ENCODE measurements around the gene CEACAM21. TPM values are rescaled to one million over a fixed set of nuclear protein-coding genes. Genes with fewer than 3 reads are reported as not detected.

Gene CEACAM21
- total RNA-seq, 1 experiment from 2014 or later: not detected

DNA sequence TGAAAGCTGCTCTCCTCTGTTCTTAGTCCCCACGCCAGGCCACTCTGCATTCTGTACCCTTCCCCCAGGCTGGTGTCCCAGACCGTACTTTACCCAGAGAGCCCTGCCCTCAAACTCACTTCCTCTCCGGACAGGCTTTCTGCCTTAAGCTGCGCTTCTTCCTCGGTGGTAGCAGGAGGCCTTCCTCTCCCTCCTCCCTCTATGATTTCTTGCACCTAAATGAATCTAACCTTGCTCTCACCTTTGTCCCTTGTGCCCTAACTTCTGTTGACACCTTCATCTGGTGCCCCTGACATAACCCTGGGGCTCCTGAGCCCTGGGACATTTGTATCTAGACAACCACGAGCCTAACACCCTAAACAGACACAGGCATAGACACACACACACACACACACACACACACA is 29.6 kb upstream of the CEACAM21 start:
- H3K4me3 Mint-ChIP-seq (ENCODE audit: unreplicated experiment): no peak overlapping the region
- H3K4me1 Mint-ChIP-seq (ENCODE audit: insufficient read depth, unreplicated experiment): no peaks in the 10 kb centered on the region
- no TSS peak for BruUV-seq (replicated peaks)
- DNase-seq (ENCODE audit: unreplicated experiment): no peak
- TF ChIP-seq, protein P1, sequence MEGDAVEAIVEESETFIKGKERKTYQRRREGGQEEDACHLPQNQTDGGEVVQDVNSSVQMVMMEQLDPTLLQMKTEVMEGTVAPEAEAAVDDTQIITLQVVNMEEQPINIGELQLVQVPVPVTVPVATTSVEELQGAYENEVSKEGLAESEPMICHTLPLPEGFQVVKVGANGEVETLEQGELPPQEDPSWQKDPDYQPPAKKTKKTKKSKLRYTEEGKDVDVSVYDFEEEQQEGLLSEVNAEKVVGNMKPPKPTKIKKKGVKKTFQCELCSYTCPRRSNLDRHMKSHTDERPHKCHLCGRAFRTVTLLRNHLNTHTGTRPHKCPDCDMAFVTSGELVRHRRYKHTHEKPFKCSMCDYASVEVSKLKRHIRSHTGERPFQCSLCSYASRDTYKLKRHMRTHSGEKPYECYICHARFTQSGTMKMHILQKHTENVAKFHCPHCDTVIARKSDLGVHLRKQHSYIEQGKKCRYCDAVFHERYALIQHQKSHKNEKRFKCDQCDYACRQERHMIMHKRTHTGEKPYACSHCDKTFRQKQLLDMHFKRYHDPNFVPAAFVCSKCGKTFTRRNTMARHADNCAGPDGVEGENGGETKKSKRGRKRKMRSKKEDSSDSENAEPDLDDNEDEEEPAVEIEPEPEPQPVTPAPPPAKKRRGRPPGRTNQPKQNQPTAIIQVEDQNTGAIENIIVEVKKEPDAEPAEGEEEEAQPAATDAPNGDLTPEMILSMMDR (IDR thresholded peaks at IDR 0.05; ENCODE audit: unreplicated experiment): no peak
- CTCF ChIA-PET: interaction anchor here (0.6 to 1.1 kb wide), 7 partner anchors 8 to 127 kb away, joined by 3 to 7 read pairs (median 3); partner anchors contain the start of gene DMAC2
- POLR2A ChIA-PET: no interaction called here
- intact Hi-C loops (cut with micrococcal nuclease): no loop called here
- H3K27me3 Mint-ChIP-seq (ENCODE audit: insufficient read depth, unreplicated experiment): peaks cover 91% of the 10 kb centered on the region
- H3K36me3 Mint-ChIP-seq (ENCODE audit: insufficient read depth, unreplicated experiment): peaks cover 11% of the 10 kb centered on the region
- no peak overlapping the region for H3K27ac Mint-ChIP-seq (ENCODE audit: low read depth, unreplicated experiment)
- no peaks in the 10 kb centered on the region for H3K9me3 Mint-ChIP-seq (ENCODE audit: unreplicated experiment)

DNA sequence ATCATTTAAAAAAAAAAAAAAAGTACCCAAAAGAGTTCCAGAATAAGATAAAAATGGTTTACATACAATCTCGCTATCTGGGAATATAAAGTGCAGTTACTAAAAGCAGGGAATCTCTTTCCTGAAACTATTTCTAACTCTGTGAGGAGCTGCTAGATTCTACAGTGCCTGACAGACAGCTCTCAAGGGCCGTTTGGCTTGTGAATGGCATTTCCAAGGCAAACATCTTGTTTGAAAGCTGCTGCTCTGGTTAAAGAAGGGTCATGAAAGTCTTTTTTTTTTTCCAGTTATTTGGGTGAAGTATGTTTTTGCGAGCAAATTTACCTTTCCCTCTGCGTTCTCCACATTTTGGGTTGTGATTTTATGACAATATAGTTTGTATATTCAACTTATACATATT is 29.0 kb upstream of the CEACAM21 start:
- H3K4me3 Mint-ChIP-seq (ENCODE audit: unreplicated experiment): no peak overlapping the region
- TF ChIP-seq, protein P1 (IDR thresholded peaks at IDR 0.05; ENCODE audit: unreplicated experiment): no peak
- BruUV-seq (replicated peaks): no TSS peak
- DNase-seq (ENCODE audit: unreplicated experiment): no peak
- H3K27ac Mint-ChIP-seq (ENCODE audit: low read depth, unreplicated experiment): no peak overlapping the region
- intact Hi-C loops (cut with micrococcal nuclease): no loop called here
- no peaks in the 10 kb centered on the region for H3K4me1 Mint-ChIP-seq (ENCODE audit: insufficient read depth, unreplicated experiment)
- H3K36me3 Mint-ChIP-seq (ENCODE audit: insufficient read depth, unreplicated experiment): peaks cover 11% of the 10 kb centered on the region
- no peaks in the 10 kb centered on the region for H3K9me3 Mint-ChIP-seq (ENCODE audit: unreplicated experiment)
- ChIA-PET POLR2A (no interaction called here), CTCF (interaction anchor here (0.6 to 2.9 kb wide), 7 partner anchors 9 to 128 kb away, joined by 3 to 13 read pairs (median 3); partner anchors contain the start of gene DMAC2)
- peaks cover 94% of the 10 kb centered on the region for H3K27me3 Mint-ChIP-seq (ENCODE audit: insufficient read depth, unreplicated experiment)

DNA sequence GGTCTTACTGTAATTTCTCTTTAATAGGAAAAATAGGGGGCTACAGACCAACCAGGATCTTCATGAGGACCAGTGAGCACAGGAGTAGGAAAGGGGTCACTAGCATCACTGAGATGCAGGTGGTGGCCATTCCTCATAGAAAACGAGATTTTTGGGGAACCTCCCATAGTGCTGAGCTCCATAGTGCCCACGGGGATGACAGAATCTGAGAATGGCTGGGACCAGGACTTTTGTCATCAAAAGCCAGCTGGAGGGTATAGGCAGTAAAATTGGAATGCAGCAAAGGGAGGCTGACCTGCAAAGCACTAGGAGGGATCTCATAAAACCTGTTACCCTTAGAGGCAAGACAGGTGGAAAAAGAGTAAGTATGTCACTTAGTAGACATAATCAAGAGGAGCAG is 28.4 kb upstream of the CEACAM21 start:
- Mint-ChIP-seq H3K27ac (ENCODE audit: low read depth, unreplicated experiment) (no peak overlapping the region), H3K4me3 (ENCODE audit: unreplicated experiment) (no peak overlapping the region), H3K4me1 (ENCODE audit: insufficient read depth, unreplicated experiment) (no peaks in the 10 kb centered on the region), H3K27me3 (ENCODE audit: insufficient read depth, unreplicated experiment) (peaks cover 94% of the 10 kb centered on the region), H3K36me3 (ENCODE audit: insufficient read depth, unreplicated experiment) (peaks cover 11% of the 10 kb centered on the region), H3K9me3 (ENCODE audit: unreplicated experiment) (no peaks in the 10 kb centered on the region)
- DNase-seq (ENCODE audit: unreplicated experiment): no peak
- intact Hi-C loops (cut with micrococcal nuclease): no loop called here
- no TSS peak for BruUV-seq (replicated peaks)
- TF ChIP-seq, protein P1 (IDR thresholded peaks at IDR 0.05; ENCODE audit: unreplicated experiment): no peak
- ChIA-PET POLR2A (interaction anchor here (1.1 to 1.2 kb wide), 2 partner anchors 12 to 108 kb away, joined by 3 to 5 read pairs; partner anchors contain the start of gene DMAC2), CTCF (interaction anchor here (0.8 to 2.9 kb wide), 7 partner anchors 16 to 108 kb away, joined by 3 to 13 read pairs (median 4); partner anchors contain the start of gene DMAC2)

DNA sequence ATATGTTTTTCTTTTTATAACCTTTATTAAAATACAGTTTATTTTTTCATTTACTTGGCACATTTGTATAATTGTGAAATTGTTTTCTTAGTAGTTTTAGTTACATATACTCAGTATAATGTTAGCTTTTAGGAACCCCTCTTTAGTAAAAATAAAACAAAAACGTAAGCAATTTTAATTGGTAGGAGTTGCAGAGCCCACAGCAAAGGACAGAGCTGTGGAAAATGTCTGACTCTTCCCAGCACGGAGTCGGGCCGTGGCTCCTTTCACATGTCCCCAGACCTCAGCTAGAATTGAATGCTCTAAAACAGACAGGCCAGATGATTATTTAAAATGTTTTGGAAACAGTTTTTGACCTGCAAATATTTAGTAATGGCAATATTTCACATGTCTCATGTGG is 27.9 kb upstream of the CEACAM21 start:
- Mint-ChIP-seq H3K36me3 (ENCODE audit: insufficient read depth, unreplicated experiment) (peaks cover 11% of the 10 kb centered on the region), H3K27ac (ENCODE audit: low read depth, unreplicated experiment) (no peak overlapping the region), H3K27me3 (ENCODE audit: insufficient read depth, unreplicated experiment) (peaks cover 94% of the 10 kb centered on the region), H3K9me3 (ENCODE audit: unreplicated experiment) (no peaks in the 10 kb centered on the region), H3K4me3 (ENCODE audit: unreplicated experiment) (no peak overlapping the region), H3K4me1 (ENCODE audit: insufficient read depth, unreplicated experiment) (no peaks in the 10 kb centered on the region)
- DNase-seq (ENCODE audit: unreplicated experiment): no peak
- TF ChIP-seq, protein P1 (IDR thresholded peaks at IDR 0.05; ENCODE audit: unreplicated experiment): no peak
- BruUV-seq (replicated peaks): no TSS peak
- intact Hi-C loops (cut with micrococcal nuclease): no loop called here
- POLR2A ChIA-PET: interaction anchor here (1.1 to 1.2 kb wide), 2 partner anchors 12 to 108 kb away, joined by 3 to 5 read pairs; partner anchors contain the start of gene DMAC2
- CTCF ChIA-PET: interaction anchor here (0.8 to 2.9 kb wide), 5 partner anchors 16 to 93 kb away, joined by 3 to 13 read pairs (median 4); no protein-coding TSS in a partner anchor
